HepG2 (cell line): ENCODE data around the gene EXPH5.

Experiments used
- ASH2L ChIP-seq: fragments of 300-600, 200-600 bp; sonication (generic); IDR thresholded peaks from 2 replicates; pipeline ENCODE4 v1.7.0; 2017; ENCODE audit warnings: low read depth, mild to moderate bottlenecking, moderate library complexity, mixed read lengths, low read length; ENCODE audit not compliant: insufficient read length
- CTCF ChIP-seq: sonication (generic); formaldehyde crosslinking; IDR thresholded peaks from 2 replicates; pipeline ENCODE4 v1.5.0; 2020; ENCODE audit warnings: mild to moderate bottlenecking, missing genetic modification reagents, moderate library complexity
- EZH2 ChIP-seq: conservative IDR thresholded peaks from 2 replicates; pipeline ENCODE4 v1.6.1; 2012; ENCODE audit warnings: mild to moderate bottlenecking, low read depth, low read length, moderate library complexity
- GTF2F1 ChIP-seq: fragments of 150-350 bp; IDR thresholded peaks from 2 replicates; pipeline ENCODE4 v1.6.1; 2014; ENCODE audit warnings: low read length
- HOXA7 ChIP-seq: sonication (generic); formaldehyde crosslinking; IDR thresholded peaks from 2 replicates; pipeline ENCODE4 v1.8.1; 2022; ENCODE audit warnings: mild to moderate bottlenecking, missing genetic modification reagents, moderate library complexity
- TBL1XR1 ChIP-seq: fragments of 150-350 bp; IDR thresholded peaks from 2 replicates; pipeline ENCODE4 v1.6.1; 2014; ENCODE audit warnings: borderline replicate concordance, low read length; ENCODE audit not compliant: partially characterized antibody
- UBTF ChIP-seq: sonication (generic); formaldehyde crosslinking; IDR thresholded peaks from 2 replicates; pipeline ENCODE4 v1.4.0; 2020; ENCODE audit warnings: mild to moderate bottlenecking, missing genetic modification reagents
- ZNF710 ChIP-seq: sonication (generic); formaldehyde crosslinking; IDR thresholded peaks from 2 replicates; pipeline ENCODE4 v1.5.0; 2020; ENCODE audit warnings: mild to moderate bottlenecking, missing genetic modification reagents, borderline replicate concordance

DNA sequence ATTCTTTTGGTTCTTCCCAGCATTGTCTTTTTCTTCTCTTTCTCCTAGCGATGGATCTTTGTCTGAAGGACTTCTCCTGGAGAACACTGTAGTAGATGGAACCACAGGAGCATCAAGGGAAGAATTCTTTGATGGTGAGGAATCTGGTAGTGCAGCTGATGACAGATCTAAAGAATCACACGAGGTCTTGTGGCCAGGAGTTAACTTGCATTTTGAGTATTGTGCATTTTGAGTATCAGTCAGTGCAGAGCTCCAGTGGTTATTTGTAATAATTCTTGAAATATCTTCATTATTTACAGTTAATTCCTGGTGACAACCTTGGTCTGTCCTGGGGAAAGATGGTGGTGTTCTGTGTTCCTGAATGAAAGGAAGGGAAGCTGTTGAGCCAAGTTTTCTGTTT lies 80.9 kb downstream of the EXPH5 start:
- TF ChIP-seq ASH2L (no peak), UBTF (no peak), HOXA7 (CRISPR knock-in tag) (no peak), ZNF710 (CRISPR knock-in tag) (no peak), TBL1XR1 (no peak), EZH2 (no peak), GTF2F1 (no peak), CTCF (no peak)
